Measurements from ENCODE around the gene DDX51. TPM values are rescaled to one million over a fixed set of nuclear protein-coding genes. Genes with fewer than 3 reads are reported as not detected.

The DDX51 gene
- total and polyA plus RNA-seq, 2 of the 13 experiments (the other 11 are each of a cell fraction or from before 2014, with no cell fraction given) = 10.1 TPM

- no peak for TF ChIP-seq NKX3-1 (CRISPR knock-in tag; IDR thresholded peaks at IDR 0.05)
- TF ChIP-seq CREB3 (CRISPR knock-in tag; IDR thresholded peaks at IDR 0.05) = no peak
- peak; percentile 74; the same call in 1 of the 2 replicates for TF ChIP-seq GABPB1 (CRISPR knock-in tag; IDR thresholded peaks at IDR 0.05)
- TF ChIP-seq TFDP2 (CRISPR knock-in tag; IDR thresholded peaks at IDR 0.05) = 0 out of 2 replicates have a peak, but pooled peaks have one; percentile 35
- no peak for TF ChIP-seq ZNF619 (CRISPR knock-in tag; IDR thresholded peaks at IDR 0.05)
- TF ChIP-seq ZNF800 (CRISPR knock-in tag; IDR thresholded peaks at IDR 0.05) = peak; percentile 83
- no peak for TF ChIP-seq RAD21 (CRISPR knock-in tag; IDR thresholded peaks at IDR 0.05)
- TF ChIP-seq ZNF143 (CRISPR knock-in tag; IDR thresholded peaks at IDR 0.05) = no peak
- peak; percentile 61; the same call in 1 of the 2 replicates for TF ChIP-seq PATZ1 (CRISPR knock-in tag; IDR thresholded peaks at IDR 0.05)
- TF ChIP-seq ZNF207 (IDR thresholded peaks at IDR 0.05; ENCODE audit: borderline replicate concordance) = no peak
- TF ChIP-seq KDM5B (CRISPR knock-in tag; IDR thresholded peaks at IDR 0.05; ENCODE audit: borderline replicate concordance) = 0 out of 2 replicates have a peak, but pooled peaks have one; percentile 20
- TF ChIP-seq MIER3 (CRISPR knock-in tag; IDR thresholded peaks at IDR 0.05; ENCODE audit: borderline replicate concordance) = no peak
- no peak for TF ChIP-seq DRAP1 (CRISPR knock-in tag; IDR thresholded peaks at IDR 0.05)
- no peak for TF ChIP-seq NR3C1 (CRISPR knock-in tag; IDR thresholded peaks at IDR 0.05)
- no peak for TF ChIP-seq ZNF20 (CRISPR knock-in tag; IDR thresholded peaks at IDR 0.05)
- TF ChIP-seq ONECUT2 (CRISPR knock-in tag; IDR thresholded peaks at IDR 0.05) = no peak
- no peak for TF ChIP-seq ZNF552 (CRISPR knock-in tag; IDR thresholded peaks at IDR 0.05; ENCODE audit: borderline replicate concordance)
- no peak for TF ChIP-seq ZNF18 (CRISPR knock-in tag; IDR thresholded peaks at IDR 0.05; ENCODE audit: insufficient replicate concordance)
- TF ChIP-seq ERF (CRISPR knock-in tag; IDR thresholded peaks at IDR 0.05) = no peak
- TF ChIP-seq EHMT2 (IDR thresholded peaks at IDR 0.05; ENCODE audit: borderline replicate concordance, low read depth, low read length) = no peak
- 0 out of 2 replicates have a peak, but pooled peaks have one; percentile 25 for TF ChIP-seq RNF2 (conservative IDR thresholded peaks at IDR 0.05; ENCODE audit: low read depth)
- no peak for TF ChIP-seq ZNF260 (CRISPR knock-in tag; IDR thresholded peaks at IDR 0.05; ENCODE audit: borderline replicate concordance, low read depth)
Observed at GRCh38 chr12:132189378-132190011, 45.4 kb upstream of the DDX51 start (continued).
